NOMO-1 treated with dmso at 0.1 percent for 144 hours (cell line): ENCODE results near the gene RYR2.
"Not testable (repeated sequence)": the region's sequence is repeated elsewhere in the genome, so short reads cannot be mapped to it uniquely, and the experiment has no call there.

ENCODE experiments used
- DNase-seq: peaks from one replicate; lab custom pipeline; 2025; ENCODE audit not compliant: unreplicated experiment; lab: John Stamatoyannopoulos, UW

RYR2 gene

GRCh38 chr1:237249120-237249519, 207.1 kb downstream of the RYR2 start:
- DNase-seq: no peak

- no peak for DNase-seq
Observed at GRCh38 chr1:237250055-237250454, 208.1 kb downstream of the RYR2 start.

DNA sequence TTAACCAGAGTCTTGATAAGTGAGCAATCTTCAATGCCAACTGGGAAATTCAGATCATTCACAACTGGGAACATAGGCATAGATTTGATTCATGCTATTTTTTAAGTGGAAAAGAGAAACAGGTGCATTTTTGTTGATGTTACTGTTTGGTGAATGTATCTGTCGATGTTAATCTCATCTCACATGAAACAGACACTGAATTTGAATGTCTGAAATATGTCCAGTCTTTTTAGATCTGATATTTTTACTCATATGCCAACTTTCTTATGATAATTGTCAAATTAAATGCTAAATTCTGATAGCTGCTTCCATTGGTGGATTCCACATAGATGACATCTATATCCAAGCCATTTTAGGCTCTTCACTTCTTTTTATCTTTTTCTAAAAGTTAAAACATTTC, 213.1 kb downstream of the RYR2 start:
- no peak for DNase-seq

DNA sequence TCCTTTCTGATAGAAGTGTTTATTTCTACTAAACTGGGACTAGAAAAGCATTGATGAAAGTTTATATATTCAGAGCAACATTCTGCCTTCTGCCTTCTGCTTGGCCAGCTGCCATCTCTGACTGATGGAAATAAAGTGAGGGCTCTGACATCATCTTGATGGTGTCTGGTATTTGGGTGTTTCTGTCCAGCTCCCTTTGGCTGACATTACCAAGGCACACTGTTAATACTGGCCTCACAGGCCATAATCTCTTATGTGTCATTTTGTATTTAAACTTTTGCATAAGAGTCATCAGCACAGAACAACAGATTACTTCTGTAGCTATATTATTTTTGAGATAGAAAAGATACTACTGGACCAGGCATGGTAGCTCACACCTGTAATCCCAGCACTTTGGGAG, 216.9 kb downstream of the RYR2 start:
- DNase-seq: no peak

- DNase-seq: no peak
Observed at GRCh38 chr1:237261198-237261597, 219.2 kb downstream of the RYR2 start.

DNA sequence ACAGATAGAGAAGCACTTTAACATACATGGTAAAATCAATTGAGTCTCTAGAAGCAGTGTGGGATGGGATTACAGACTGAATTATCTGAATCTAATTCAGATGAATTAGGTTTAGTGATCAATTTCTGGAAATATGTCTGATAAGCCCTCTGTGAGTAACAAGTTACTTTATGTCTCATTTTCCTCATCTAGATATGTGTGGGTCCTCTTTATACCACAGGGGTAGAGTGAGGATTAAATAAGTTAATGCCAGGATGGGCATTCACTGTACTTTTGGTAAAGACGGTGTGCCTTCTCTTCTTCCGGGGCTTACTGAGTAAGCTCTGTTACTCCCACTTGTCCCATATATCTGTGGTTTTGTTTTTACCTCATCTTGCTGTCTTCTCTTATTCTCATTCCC, 225.8 kb downstream of the RYR2 start:
- DNase-seq: no peak

GRCh38 chr1:237269938-237270337, 228.0 kb downstream of the RYR2 start:
- DNase-seq: no peak

- DNase-seq: no peak
Observed at GRCh38 chr1:237270353-237270752, 228.4 kb downstream of the RYR2 start.

DNA sequence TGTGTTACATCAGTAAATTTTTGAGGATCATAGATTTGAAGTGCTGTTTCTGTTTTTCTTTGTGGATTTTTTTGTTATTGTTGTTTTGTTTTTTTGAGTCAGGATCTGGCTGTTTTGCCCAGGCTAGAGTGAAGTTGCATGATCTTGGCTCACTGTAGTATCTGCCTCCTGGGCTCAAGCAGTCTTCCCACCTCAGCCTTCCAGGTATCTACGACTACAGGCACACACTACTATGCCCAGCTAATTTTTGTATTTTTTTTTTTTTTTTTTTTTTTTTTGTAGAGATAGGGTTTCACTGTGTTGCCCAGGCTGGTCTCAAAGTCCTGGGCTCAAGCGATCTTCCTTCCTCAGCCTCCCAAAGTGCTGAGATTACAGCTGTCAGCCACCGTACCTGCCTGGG, 236.0 kb downstream of the RYR2 start:
- DNase-seq: not testable (repeated sequence)

- DNase-seq: no peak
Observed at GRCh38 chr1:237279629-237280028, 237.6 kb downstream of the RYR2 start.

DNA sequence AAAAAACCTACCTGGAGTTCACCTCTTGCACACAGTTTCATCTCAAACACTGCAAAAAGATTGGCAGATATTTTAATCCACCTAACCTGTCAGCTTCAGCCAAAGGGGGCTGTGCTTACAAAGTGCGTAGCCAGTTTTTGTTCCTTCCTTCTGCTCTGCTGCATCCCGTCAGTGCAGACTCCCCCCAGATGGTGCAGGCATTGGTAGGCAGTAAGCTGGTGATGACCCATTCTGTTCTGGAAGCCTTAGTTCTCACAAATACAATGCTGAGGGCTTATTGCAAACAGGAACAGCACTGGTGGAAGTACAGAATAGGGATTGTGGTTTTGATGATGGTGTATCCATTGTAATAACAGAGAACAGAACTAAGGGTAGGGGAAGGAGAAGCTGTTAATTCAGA, 239.5 kb downstream of the RYR2 start:
- DNase-seq: no peak

GRCh38 chr1:237282208-237282783, 240.3 kb downstream of the RYR2 start:
- DNase-seq: no peak

- DNase-seq: no peak
Observed at GRCh38 chr1:237287876-237288521, 246.0 kb downstream of the RYR2 start.

- DNase-seq: no peak
Observed at GRCh38 chr1:237293804-237294203, 251.8 kb downstream of the RYR2 start.

DNA sequence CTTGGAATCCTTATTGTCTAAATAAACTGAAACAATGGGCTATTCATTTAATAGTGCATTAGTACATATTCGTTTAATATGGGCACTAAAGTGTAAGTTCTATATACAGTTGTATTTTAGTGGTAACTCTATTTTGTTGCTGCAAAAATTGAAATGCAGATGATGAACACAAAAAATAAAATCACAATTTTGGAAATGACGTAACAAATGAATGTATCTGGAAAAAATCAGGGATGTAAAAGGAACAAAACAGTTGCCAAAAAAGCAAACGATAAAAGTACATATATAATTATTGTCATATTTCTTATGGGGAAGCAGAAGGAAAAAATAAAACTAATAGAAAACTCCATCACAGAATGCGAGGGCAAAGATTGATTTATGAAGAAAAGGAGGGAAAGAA, 254.9 kb downstream of the RYR2 start:
- DNase-seq: no peak

DNA sequence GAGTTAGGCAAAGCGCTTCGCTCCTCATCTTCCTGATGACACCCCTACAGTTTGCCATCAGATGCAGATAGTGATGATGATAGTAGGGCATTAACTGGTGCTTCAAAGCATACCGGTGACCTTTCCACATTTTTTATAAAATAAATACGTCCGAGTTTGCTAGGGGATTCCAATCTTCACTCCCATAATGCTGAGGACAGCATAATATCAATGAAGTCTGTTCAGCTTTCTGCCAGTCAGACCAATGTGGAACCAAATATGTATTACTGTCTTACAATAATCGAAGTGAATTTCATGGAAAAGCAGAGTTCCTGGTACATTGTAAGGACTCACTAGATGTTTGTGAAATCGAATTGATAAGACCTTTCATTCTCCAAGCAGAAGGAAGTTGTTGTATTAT, 258.7 kb downstream of the RYR2 start:
- DNase-seq: no peak

GRCh38 chr1:237303929-237304328, 261.9 kb downstream of the RYR2 start:
- no peak for DNase-seq

GRCh38 chr1:237306726-237307125, 264.7 kb downstream of the RYR2 start:
- DNase-seq: no peak

- no peak for DNase-seq
Observed at GRCh38 chr1:237309595-237310118, 267.7 kb downstream of the RYR2 start.

DNA sequence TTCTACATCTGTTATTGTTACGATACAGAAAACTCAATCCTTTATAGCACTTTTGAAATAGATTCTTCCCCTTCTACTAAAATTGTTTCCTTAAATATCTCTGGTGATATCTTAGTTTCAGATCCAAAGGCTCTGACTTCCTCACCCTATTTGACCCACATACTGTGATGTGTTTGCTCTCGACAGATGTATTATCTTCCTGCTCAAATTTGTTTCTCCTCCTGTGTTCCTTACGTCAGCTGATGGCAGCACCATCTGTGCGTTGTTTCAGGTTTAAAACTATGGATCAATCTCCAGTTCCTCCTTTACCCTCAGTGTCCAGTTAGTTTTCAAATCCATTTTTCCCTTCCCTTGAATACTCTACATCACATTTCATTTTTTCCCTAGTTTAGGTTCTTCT, 274.4 kb downstream of the RYR2 start:
- DNase-seq: no peak

DNA sequence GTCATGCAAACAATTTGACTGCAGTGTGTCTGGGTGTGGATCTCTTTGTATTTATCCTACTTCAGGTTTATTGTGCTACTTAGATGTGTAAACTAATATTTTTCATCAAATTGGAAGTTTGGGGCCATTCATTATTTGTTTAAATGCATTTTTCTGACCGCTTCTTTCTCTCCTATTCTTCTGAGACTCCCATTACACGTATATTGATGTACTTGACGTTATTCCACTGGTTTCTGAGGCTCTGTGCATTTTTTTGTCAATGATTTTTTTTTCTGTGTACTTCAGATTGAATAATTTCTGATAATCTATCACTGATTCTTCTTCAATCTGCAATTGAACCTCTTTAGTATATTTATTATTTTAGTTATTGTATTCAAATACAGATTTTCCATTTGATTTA, 276.8 kb downstream of the RYR2 start:
- no peak for DNase-seq

DNA sequence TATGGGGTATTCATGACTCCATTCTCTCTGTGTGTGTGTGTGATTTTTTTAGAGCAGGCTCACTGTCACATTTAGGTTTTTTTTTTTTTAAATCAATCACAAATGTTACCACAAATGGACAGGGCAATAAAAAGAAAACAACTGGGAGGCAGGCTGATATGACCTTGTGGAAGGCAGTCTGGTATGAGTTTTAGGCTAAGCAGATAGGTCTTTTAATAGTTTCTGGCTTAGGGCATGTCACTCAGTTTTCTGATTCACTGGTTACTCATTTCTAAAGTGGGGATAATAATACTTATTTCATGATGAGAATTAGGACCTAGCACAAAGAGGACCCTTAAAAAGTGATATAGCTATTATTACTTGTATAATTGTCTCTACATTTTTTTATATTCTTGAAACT, 278.9 kb downstream of the RYR2 start:
- no peak for DNase-seq

- DNase-seq: no peak
Observed at GRCh38 chr1:237324226-237324625, 282.2 kb downstream of the RYR2 start.
